Lower leg skin (tissue), 3 donors: ENCODE measurements around the gene KAZN.

Source experiments
- POLR2A ChIP-seq, 2 donors: fragments of 450-650 bp; IDR thresholded peaks; one replicate each; pipeline ENCODE4 v1.6.1; 2016 to 2017; ENCODE audit warnings: antibody characterized with exemption in 2 of 2, mild to moderate bottlenecking in 1 of 2, moderate library complexity in 1 of 2
- TF ChIP-seq, protein P1 (sequence below), 3 donors: fragments of 450-650 bp; IDR thresholded peaks; one replicate each; pipeline ENCODE4 v1.5.1; 2016; ENCODE audit warnings: antibody characterized with exemption in 3 of 3, mild to moderate bottlenecking in 3 of 3, moderate library complexity in 2 of 3

GRCh38 chr1:14794136-14794768 lies 195.8 kb downstream of the KAZN start:
- no peak for TF ChIP-seq POLR2A (IDR thresholded peaks at IDR 0.05)
- TF ChIP-seq, protein P1, sequence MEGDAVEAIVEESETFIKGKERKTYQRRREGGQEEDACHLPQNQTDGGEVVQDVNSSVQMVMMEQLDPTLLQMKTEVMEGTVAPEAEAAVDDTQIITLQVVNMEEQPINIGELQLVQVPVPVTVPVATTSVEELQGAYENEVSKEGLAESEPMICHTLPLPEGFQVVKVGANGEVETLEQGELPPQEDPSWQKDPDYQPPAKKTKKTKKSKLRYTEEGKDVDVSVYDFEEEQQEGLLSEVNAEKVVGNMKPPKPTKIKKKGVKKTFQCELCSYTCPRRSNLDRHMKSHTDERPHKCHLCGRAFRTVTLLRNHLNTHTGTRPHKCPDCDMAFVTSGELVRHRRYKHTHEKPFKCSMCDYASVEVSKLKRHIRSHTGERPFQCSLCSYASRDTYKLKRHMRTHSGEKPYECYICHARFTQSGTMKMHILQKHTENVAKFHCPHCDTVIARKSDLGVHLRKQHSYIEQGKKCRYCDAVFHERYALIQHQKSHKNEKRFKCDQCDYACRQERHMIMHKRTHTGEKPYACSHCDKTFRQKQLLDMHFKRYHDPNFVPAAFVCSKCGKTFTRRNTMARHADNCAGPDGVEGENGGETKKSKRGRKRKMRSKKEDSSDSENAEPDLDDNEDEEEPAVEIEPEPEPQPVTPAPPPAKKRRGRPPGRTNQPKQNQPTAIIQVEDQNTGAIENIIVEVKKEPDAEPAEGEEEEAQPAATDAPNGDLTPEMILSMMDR (IDR thresholded peaks at IDR 0.05): no peak
